GM12873 (cell line): ENCODE measurements around the gene FAM131A.

ENCODE experiments used
- TF ChIP-seq, protein P1 (sequence below): IDR thresholded peaks from 2 replicates; pipeline ENCODE4 v1.5.1; 2012; ENCODE audit warnings: low read depth, mild to moderate bottlenecking, moderate library complexity, low read length, control low read depth; ENCODE audit not compliant: insufficient read depth; ENCODE audit errors: missing control alignments

The FAM131A gene

DNA sequence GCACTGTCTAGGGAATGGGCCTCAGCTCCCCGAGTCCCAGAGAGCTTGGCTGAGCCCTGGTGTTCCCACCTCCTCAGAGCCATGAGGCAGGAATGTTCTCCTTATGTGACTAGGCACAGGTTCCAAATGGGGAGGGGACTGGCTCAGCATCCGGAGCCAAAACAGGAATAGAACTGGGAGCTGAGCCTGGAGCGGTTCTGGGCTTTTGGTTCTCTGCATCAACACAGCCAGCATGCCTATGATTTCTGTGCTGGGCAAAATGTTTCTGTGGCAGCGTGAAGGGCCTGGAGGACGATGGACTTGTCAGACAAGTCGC lies at the start of gene FAM131A:
Gene FAM131A (plus strand): TSS at position 202 of the 316 bp plus-strand sequence. CDS start 31 bp downstream, at position 233.
- TF ChIP-seq, protein P1, sequence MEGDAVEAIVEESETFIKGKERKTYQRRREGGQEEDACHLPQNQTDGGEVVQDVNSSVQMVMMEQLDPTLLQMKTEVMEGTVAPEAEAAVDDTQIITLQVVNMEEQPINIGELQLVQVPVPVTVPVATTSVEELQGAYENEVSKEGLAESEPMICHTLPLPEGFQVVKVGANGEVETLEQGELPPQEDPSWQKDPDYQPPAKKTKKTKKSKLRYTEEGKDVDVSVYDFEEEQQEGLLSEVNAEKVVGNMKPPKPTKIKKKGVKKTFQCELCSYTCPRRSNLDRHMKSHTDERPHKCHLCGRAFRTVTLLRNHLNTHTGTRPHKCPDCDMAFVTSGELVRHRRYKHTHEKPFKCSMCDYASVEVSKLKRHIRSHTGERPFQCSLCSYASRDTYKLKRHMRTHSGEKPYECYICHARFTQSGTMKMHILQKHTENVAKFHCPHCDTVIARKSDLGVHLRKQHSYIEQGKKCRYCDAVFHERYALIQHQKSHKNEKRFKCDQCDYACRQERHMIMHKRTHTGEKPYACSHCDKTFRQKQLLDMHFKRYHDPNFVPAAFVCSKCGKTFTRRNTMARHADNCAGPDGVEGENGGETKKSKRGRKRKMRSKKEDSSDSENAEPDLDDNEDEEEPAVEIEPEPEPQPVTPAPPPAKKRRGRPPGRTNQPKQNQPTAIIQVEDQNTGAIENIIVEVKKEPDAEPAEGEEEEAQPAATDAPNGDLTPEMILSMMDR: no peak

DNA sequence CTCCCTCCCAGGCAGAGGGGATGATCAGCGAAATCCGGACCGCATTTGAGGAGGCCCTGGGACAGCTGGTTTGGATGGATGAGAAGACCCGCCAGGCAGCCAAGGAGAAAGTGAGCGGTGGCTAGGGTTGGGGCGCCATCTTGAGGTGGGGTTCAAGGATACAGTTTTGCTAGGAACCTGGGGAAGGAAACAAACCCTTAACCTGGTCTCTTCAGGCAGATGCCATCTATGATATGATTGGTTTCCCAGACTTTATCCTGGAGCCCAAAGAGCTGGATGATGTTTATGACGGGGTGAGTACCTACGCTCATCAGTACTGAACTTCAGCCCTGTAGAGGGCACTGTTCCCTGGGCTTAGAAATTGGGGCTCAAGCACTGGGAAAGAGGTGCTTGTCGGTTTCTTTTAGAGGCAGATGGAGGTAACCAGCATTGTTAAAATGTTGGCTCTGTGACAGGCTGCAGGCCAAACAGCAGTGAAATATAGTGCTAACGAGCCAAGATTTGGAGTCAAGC lies 47.9 kb upstream of the FAM131A start:
- TF ChIP-seq, protein P1: peak; percentile 78

DNA sequence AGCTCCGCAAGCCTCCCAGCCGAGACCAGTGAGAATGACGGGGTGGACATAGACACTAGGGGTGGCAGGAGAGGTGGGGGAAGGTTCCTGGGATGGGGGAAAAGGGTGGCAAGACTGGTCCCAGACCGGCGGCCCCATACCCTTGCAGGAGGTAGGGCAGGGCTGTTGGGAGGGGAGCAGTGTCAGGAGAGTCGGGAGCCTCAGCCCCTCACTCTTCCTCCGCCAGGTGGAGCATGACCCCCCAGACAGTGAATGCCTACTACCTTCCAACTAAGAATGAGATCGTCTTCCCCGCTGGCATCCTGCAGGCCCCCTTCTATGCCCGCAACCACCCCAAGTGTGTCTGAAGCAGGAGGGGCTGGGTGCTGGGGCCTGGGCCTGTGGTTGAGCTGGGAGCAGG lies 47.1 kb upstream of the FAM131A start:
- TF ChIP-seq, protein P1: no peak

- TF ChIP-seq, protein P1: no peak
Observed at GRCh38 chr3:184291044-184291737, 46.2 kb upstream of the FAM131A start.

DNA sequence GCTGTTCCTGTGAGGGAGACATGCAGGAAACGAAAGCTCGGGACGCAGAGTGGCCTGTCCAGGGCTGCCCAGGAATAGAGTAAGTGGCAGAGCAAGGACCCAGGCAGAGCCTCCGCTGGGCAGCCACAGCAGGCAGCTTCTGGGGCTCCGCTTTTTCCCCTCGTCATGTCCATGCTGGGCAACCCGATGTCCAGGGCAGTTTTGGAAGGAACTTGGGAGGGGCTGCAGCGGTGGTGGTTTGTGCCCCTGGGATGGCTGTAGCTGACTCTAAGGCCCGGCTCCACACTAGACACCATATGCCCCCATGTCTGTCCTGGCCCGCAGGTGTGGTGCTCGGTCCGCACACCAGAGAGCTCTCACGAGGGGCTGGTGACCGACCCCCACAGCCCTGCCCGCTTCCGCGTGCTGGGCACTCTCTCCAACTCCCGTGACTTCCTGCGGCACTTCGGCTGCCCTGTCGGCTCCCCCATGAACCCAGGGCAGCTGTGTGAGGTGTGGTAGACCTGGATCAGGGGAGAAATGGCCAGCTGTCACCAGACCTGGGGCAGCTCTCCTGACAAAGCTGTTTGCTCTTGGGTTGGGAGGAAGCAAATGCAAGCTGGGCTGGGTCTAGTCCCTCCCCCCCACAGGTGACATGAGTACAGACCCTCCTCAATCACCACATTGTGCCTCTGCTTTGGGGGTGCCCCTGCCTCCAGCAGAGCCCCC lies 45.5 kb upstream of the FAM131A start:
- TF ChIP-seq, protein P1: no peak

GRCh38 chr3:184295771-184296170 lies 41.6 kb upstream of the FAM131A start:
- TF ChIP-seq, protein P1: no peak

DNA sequence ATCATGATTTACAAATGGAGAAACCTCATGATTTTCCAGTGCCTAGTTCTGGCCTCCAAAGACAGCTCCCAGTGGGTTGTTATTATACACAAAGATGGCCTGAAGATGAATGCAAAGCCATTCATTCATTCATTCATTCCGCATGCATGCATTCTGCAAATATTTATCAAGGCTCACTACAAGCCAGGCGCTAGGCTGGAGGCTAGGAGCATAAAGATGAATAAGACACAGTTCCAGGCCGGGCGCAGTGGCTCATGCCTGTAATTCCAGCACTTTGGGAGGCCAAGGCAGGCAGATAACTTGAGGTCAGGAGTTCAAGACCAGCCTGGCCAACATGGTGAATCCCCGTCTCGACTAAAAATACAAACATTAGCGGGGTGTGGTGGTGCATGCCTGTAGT lies 40.8 kb upstream of the FAM131A start:
- TF ChIP-seq, protein P1: no peak
